IMR-90 (cell line): ENCODE measurements around the gene RPL27A. TPM values are rescaled to one million over a fixed set of nuclear protein-coding genes. Genes with fewer than 3 reads are reported as not detected.

Experiments
- ATAC-seq: fragments of 200-7000 bp; cut with Tn5 transposase; 2 replicates; pipeline ENCODE4 v1.9.1; 2020; ENCODE audit warnings: low read depth, mild to moderate bottlenecking, moderate library complexity
- BruUV-seq: library from RNA; stranded (reverse); fragments of 400-500 nt; replicated peaks from 2 replicates; lab custom pipeline; 2021; lab: Mats Ljungman, UMichigan
- CTCF ChIA-PET: fragments of 300-600 bp; formaldehyde crosslinking; extraction: SDS; loops from one replicate; lab custom pipeline; 2021; ENCODE audit warnings: antibody characterized with exemption; lab: Yijun Ruan, JAX
- POLR2A ChIA-PET: fragments of 300-600 bp; sonication (Branson Sonifier 250); formaldehyde crosslinking; loops from one replicate; lab custom pipeline; 2022; ENCODE audit warnings: antibody characterized with exemption; ENCODE audit not compliant: unreplicated experiment; lab: Charles Lee
- DNase-seq: peaks from one replicate; pipeline ENCODE4 v3.0.0; 2013
- H2AFZ ChIP-seq: replicated peaks from 2 replicates; pipeline ENCODE3; 2013; ENCODE audit warnings: low read length, mild to moderate bottlenecking; ENCODE audit not compliant: poor library complexity
- H2AK5ac ChIP-seq: 2 replicates; pipeline ENCODE4 v1.6.1; 2013; ENCODE audit warnings: low read depth, low read length, inconsistent platforms
- H2AK9ac ChIP-seq: replicated peaks from 2 replicates; pipeline ENCODE3; 2013; ENCODE audit warnings: mild to moderate bottlenecking, low read depth, low read length, moderate library complexity; ENCODE audit not compliant: poor library complexity
- H2BK120ac ChIP-seq: 2 replicates; pipeline ENCODE4 v1.6.1; 2013; ENCODE audit warnings: low read depth, low read length, inconsistent platforms
- H2BK15ac ChIP-seq: 3 replicates; pipeline ENCODE4 v1.6.1; 2013; ENCODE audit warnings: low read depth, low read length, inconsistent platforms
- H2BK20ac ChIP-seq: 2 replicates; pipeline ENCODE4 v1.6.1; 2013; ENCODE audit warnings: low read depth, mild to moderate bottlenecking, inconsistent platforms, low read length, moderate library complexity
- H2BK5ac ChIP-seq: 2 replicates; pipeline ENCODE4 v1.6.1; 2013; ENCODE audit warnings: mild to moderate bottlenecking, low read depth, low read length, inconsistent platforms; ENCODE audit not compliant: poor library complexity, severe bottlenecking
- H3K14ac ChIP-seq: replicated peaks from 2 replicates; pipeline ENCODE4 v1.6.1; 2013; ENCODE audit warnings: low read depth, low read length, inconsistent platforms
- H3K18ac ChIP-seq: 2 replicates; pipeline ENCODE4 v1.6.1; 2013; ENCODE audit warnings: low read depth, low read length, control low read depth
- H3K23ac ChIP-seq: 2 replicates; pipeline ENCODE4 v1.6.1; 2013; ENCODE audit warnings: low read depth, low read length, inconsistent platforms
- H3K27ac ChIP-seq: 2 replicates; pipeline ENCODE4 v1.5.1; 2013; ENCODE audit warnings: mild to moderate bottlenecking, control low read depth, low read length; ENCODE audit not compliant: insufficient read depth
- H3K27me3 ChIP-seq: 2 replicates; pipeline ENCODE4 v1.6.1; 2013; ENCODE audit warnings: low read length; ENCODE audit not compliant: control insufficient read depth, insufficient read depth
- H3K36me3 ChIP-seq: 2 replicates; pipeline ENCODE4 v1.6.1; 2013; ENCODE audit warnings: low read length, mixed read lengths; ENCODE audit not compliant: control insufficient read depth, insufficient read depth
- H3K4ac ChIP-seq: 2 replicates; pipeline ENCODE4 v1.6.1; 2013; ENCODE audit warnings: low read depth, low read length, inconsistent platforms
- H3K4me1 ChIP-seq: 2 replicates; pipeline ENCODE4 v1.6.1; 2013; ENCODE audit warnings: low read length, mixed read lengths; ENCODE audit not compliant: control insufficient read depth, insufficient read depth
- H3K4me2 ChIP-seq: 2 replicates; pipeline ENCODE4 v1.6.1; 2013; ENCODE audit warnings: low read depth, mild to moderate bottlenecking, control low read depth, low read length, moderate library complexity
- H3K4me3 ChIP-seq: 2 replicates; pipeline ENCODE4 v1.5.1; 2013; ENCODE audit warnings: low read depth, mild to moderate bottlenecking, control low read depth, low read length, moderate library complexity; ENCODE audit not compliant: insufficient read depth
- H3K56ac ChIP-seq: 2 replicates; pipeline ENCODE4 v1.6.1; 2013; ENCODE audit warnings: low read length, inconsistent platforms; ENCODE audit not compliant: insufficient read depth; ENCODE audit errors: extremely low read depth
- H3K79me1 ChIP-seq, 2 experiments: 2 replicates each; pipeline ENCODE4 v1.6.1; 2013; ENCODE audit warnings: low read length in 2 of 2, inconsistent platforms in 1 of 2, low read depth in 1 of 2
- H3K9ac ChIP-seq: 2 replicates; pipeline ENCODE4 v1.6.1; 2013; ENCODE audit warnings: low read depth, low read length, control low read depth
- H3K9me1 ChIP-seq: 2 replicates; pipeline ENCODE4 v1.6.1; 2013; ENCODE audit warnings: low read length, inconsistent platforms; ENCODE audit not compliant: insufficient read depth
- H3K9me3 ChIP-seq: 2 replicates; pipeline ENCODE4 v1.6.1; 2013; ENCODE audit warnings: low read length; ENCODE audit not compliant: control insufficient read depth, insufficient read depth
- H4K20me1 ChIP-seq: 2 replicates; pipeline ENCODE4 v1.6.1; 2013; ENCODE audit warnings: low read length, inconsistent platforms; ENCODE audit not compliant: insufficient read depth
- H4K5ac ChIP-seq: 2 replicates; pipeline ENCODE4 v1.6.1; 2013; ENCODE audit warnings: mild to moderate bottlenecking, low read depth, low read length, control low read depth
- H4K8ac ChIP-seq, 2 experiments: 2 replicates each; pipeline ENCODE4 v1.6.1; 2013; ENCODE audit warnings: low read depth in 2 of 2, low read length in 2 of 2, control low read depth in 1 of 2, inconsistent platforms in 1 of 2
- H4K91ac ChIP-seq: 2 replicates; pipeline ENCODE4 v1.6.1; 2013; ENCODE audit warnings: low read depth, low read length, inconsistent platforms; ENCODE audit not compliant: insufficient read depth
- MAFK ChIP-seq: IDR thresholded peaks from 2 replicates; pipeline ENCODE4 v1.6.1; 2012; ENCODE audit warnings: low read depth, low read length, improper control_type of control experiment
- MXI1 ChIP-seq: IDR thresholded peaks from 2 replicates; pipeline ENCODE4 v1.6.1; 2012; ENCODE audit warnings: low read depth, mild to moderate bottlenecking, low read length, moderate library complexity, borderline replicate concordance
- WGBS, 2 experiments: methylation state at CpG; one replicate each; pipeline versions ENCODE4 v1.1.5 to v1.1.7; 2013; ENCODE audit warnings: missing lambda C conversion rate in 2 of 2; ENCODE audit not compliant: insufficient read length in 1 of 2; ENCODE audit errors: extremely low coverage in 2 of 2; 5-methylcytosine and 5-hydroxymethylcytosine counted together
- dilution Hi-C: fragments of 300-500 bp; cut with HindIII; formaldehyde crosslinking; loops from one replicate; pipeline ENCODE4 v1.14.3; 2018; ENCODE audit warnings: low sequenced_read_pairs; ENCODE audit not compliant: unreplicated experiment
- in situ Hi-C: fragments of 300-500 bp; cut with MboI; formaldehyde crosslinking; loops from 3 replicates; pipeline ENCODE4 v1.14.3; 2019; ENCODE audit warnings: low sequenced_read_pairs, inconsistent platforms, mixed read lengths
- intact Hi-C: fragments of 100-400 bp; cut with micrococcal nuclease; formaldehyde crosslinking; loops from 2 replicates; pipeline ENCODE4 v1.10.0; 2022
- polyA plus RNA-seq, 3 experiments: library from polyadenylated mRNA; depleted of rRNA; stranded (reverse); fragments of >200 nt; gene quantifications; 2 replicates each; pipeline ENCODE4 v1.2.3, GENCODE V29; 2012; ENCODE audit warnings: low replicate concordance in 1 of 3
- total RNA-seq: library from RNA; depleted of rRNA; stranded (reverse); fragments of >200 nt; gene quantifications from 2 replicates; pipeline ENCODE4 v1.2.3, GENCODE V29; 2012

RPL27A gene
- total and polyA plus RNA-seq, 2 of the 4 experiments (the other 2 are of a cell fraction): 786 to 849 TPM

GRCh38 chr11:8726395-8726794 lies 43.8 kb downstream of the RPL27A start:
- in situ Hi-C loops (no loop called here), intact Hi-C loops (loop anchor here (10.0 kb wide), 1 partner anchor 188 kb away; the partner anchor contains the start of gene AKIP1), dilution Hi-C loops (no loop called here)
- H2AK9ac ChIP-seq: no peak overlapping the region
- H2BK15ac ChIP-seq: peak overlapping the region; percentile 67; the same call in 2 of the 3 replicates
- no peak overlapping the region for H2AFZ ChIP-seq
- H3K14ac ChIP-seq: no peak overlapping the region
- peak overlapping the region; percentile 42 for H4K91ac ChIP-seq
- peaks cover 36% of the 10 kb centered on the region for H3K4me1 ChIP-seq
- H4K8ac ChIP-seq: no peak overlapping the region; a peak in 1 of 4 replicates
- no peaks in the 10 kb centered on the region for H4K20me1 ChIP-seq
- peaks cover 37% of the 10 kb centered on the region for H3K36me3 ChIP-seq
- H3K27ac ChIP-seq: no peak overlapping the region
- H2BK120ac ChIP-seq: no peak overlapping the region
- H3K27me3 ChIP-seq: no peaks in the 10 kb centered on the region
- ATAC-seq: no peak
- no peaks in the 10 kb centered on the region for H3K9me3 ChIP-seq
- 90% methylated on average over 2 of the region's 4 CpGs; no CpG with 5 or more reads in 1 of the 2 experiments for WGBS, 2 experiments
- no peak overlapping the region for H2BK5ac ChIP-seq
- no peak overlapping the region for H3K18ac ChIP-seq
- peak overlapping the region; percentile 15; the same call in 1 of the 2 replicates for H3K4ac ChIP-seq
- H2BK20ac ChIP-seq: 0 out of 2 replicates have a peak overlapping the region, but pooled peaks have one; percentile 44
- TF ChIP-seq MXI1 (no peak), MAFK (no peak)
- ChIA-PET CTCF (interaction anchor here (0.6 to 0.8 kb wide), 2 partner anchors 10 to 83 kb away, joined by 3 to 5 read pairs; no protein-coding TSS in a partner anchor), POLR2A (interaction anchor here (0.5 kb wide), 1 partner anchor 17 kb away, joined by 3 read pairs; no protein-coding TSS in a partner anchor)
- H3K79me1 ChIP-seq: peaks cover 18 to 84% of the 10 kb centered on the region in 2 experiments
- no peak overlapping the region for H3K4me2 ChIP-seq
- H4K5ac ChIP-seq: no peak overlapping the region
- peak overlapping the region; percentile 61 for H3K23ac ChIP-seq
- H3K9ac ChIP-seq: no peak overlapping the region
- peak overlapping the region; percentile 30; the same call in 1 of the 2 replicates for H2AK5ac ChIP-seq
- peaks cover 51% of the 10 kb centered on the region for H3K9me1 ChIP-seq
- no TSS peak for BruUV-seq
- H3K56ac ChIP-seq: no peak overlapping the region
- no peak overlapping the region for H3K4me3 ChIP-seq
- DNase-seq: no peak
